GM19099 (cell line): ENCODE data around the gene ELOVL7.

Experiments
- POLR2A ChIP-seq: IDR thresholded peaks from 3 replicates; pipeline ENCODE4 v1.6.1; 2011; ENCODE audit warnings: low read depth; ENCODE audit not compliant: insufficient read length; ENCODE audit errors: extremely low read depth

ELOVL7 gene

GRCh38 chr5:60809891-60810425 is 34.1 kb downstream of the ELOVL7 start:
- TF ChIP-seq POLR2A, result no peak

GRCh38 chr5:60806591-60807243 is 37.4 kb downstream of the ELOVL7 start:
- TF ChIP-seq POLR2A, result no peak

DNA sequence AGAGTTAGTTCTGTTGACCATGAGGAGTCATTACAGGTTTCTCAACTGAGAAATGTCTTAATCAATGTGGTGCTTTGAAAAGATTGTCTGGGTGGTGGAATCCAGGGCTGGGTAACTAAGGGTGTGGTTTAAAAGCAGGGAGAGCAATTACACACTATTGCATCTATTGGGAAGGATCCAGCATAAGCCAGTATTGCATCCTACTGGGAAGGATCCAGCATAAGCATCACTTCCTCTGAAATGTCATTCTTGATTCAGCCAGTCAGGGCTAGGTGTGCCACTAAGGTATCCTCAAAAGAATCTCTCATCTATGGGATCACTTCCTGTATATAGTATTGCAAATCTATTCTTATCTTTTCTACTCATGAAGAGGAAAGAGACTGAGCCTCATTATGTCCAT is 38.6 kb downstream of the ELOVL7 start:
- TF ChIP-seq POLR2A, result no peak

GRCh38 chr5:60803712-60804111 is 40.4 kb downstream of the ELOVL7 start:
- TF ChIP-seq POLR2A, result no peak

DNA sequence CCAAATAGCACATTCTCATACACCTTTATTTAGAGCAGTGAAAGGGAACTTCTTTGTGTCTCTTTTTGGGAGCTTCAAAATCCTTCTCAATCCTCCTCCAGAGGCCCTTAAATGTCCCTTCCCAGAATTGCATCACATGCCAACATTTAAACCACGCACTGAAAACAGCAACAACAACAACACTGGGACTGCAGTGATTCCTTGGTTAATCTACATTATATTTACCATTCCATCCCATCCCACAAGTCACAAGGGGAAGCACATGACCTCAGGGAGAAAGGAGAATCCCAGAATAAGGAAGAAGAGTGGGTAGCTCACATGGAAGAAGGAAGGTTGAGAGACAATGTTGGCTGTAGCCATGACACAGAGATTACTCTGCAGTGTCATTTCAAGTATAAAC is 41.1 kb downstream of the ELOVL7 start:
- TF ChIP-seq POLR2A, result no peak

DNA sequence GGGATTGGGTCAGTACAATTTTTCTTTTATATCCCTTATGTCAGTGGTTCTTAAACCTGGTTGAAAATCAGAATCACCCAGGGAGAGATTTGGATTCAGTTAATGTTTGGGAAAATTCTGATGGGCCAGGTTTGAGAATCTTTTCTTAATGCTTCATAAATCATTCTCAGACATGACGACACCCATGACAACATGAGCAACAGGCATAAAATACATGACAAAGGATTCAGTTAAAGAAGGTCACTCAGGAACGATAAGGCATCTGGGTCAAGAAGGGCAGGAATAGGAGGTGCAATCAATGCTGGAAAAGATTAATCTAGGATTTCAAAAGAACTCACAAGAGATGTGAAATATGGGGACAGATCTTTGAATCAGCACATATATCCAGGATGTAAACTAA is 41.8 kb downstream of the ELOVL7 start:
- TF ChIP-seq POLR2A, result no peak

DNA sequence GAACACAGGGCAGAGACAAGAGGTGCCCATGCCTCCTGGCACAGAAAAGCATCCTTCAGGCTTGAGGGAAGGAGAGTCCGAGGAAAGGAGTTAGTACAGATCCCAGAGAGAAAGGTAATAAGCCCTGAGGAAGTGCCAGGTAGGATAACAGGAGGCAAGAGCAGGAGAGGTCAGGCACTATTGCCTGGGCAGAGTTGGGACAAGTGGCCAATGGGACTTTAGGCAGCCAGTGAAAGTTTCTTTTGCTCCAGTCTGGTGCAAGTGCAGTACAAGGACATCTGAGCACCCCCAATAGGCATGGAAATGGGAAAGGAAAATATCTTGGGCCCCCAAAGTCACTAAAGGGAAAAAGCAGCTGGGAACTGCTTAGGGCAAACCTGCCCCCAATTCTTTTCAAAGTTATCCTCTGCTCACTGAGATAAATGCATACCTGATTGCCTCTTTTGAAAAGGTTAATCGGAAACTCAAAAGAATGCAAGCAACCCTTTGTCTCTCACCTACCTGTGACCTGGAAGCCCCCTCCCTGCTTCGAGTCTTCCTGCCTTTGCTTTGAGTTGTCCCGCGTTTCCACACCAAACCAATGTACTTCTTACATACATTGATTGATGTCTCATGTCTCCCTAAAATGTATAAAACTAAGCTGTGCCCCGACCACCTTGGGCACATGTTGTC is 46.5 kb downstream of the ELOVL7 start:
- TF ChIP-seq POLR2A, result no peak

GRCh38 chr5:60794691-60795090 is 49.4 kb downstream of the ELOVL7 start:
- TF ChIP-seq POLR2A, result no peak

- TF ChIP-seq POLR2A, result no peak
These were observed 51.6 kb downstream of the ELOVL7 start for GRCh38 chr5:60792438-60792837.

GRCh38 chr5:60789551-60789950 is 54.5 kb downstream of the ELOVL7 start:
- no peak for TF ChIP-seq POLR2A

DNA sequence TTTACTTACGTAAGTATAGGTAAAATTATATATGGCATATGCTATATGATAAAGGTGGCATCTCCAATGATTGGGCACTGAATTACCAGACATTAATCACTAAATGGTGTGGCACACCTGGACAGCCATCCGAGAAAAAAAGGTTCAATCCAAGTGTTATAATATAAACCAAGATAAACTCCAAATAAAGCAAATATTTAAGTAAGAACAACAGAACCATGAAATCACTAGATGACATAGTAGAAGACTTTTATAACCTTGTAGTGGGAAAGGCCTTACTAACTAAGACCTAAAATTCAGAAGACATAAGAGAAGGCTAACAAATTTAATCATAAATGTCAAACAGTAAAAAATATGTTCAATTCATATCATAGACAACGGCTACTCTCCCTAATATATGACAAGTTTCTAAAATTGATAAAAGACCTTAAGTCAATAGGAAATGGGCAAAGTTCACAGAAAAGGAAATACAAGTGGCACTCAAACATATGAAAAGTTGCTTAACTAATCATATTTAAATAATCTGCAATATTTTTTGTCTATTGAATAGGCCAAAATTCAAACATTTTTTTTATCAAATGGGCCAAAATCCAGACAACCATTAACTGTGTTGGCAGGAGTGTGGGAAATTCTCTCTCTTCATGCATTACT is 55.1 kb downstream of the ELOVL7 start:
- TF ChIP-seq POLR2A, result no peak

DNA sequence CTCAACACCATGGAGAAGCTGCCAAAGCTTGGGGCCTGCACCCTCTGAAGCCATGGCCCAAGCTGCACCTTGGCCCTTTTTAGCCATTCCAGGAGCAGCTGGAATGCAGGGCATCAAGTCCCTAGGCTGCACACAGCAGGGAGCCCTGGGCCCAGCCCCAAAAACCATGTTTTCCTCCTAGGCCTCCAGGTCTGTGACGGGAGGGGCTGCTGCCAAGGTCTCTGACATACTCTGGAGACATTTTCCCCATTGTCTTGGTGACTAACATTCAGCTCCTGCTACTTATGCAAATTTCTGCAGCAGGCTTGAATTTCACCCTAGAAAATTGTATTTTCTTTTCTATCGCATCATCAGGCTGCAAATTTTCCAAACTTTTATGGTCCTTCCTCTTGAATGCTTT is 64.6 kb downstream of the ELOVL7 start:
- TF ChIP-seq POLR2A, result no peak

GRCh38 chr5:60776343-60776742 is 67.7 kb downstream of the ELOVL7 start:
- TF ChIP-seq POLR2A, result no peak

DNA sequence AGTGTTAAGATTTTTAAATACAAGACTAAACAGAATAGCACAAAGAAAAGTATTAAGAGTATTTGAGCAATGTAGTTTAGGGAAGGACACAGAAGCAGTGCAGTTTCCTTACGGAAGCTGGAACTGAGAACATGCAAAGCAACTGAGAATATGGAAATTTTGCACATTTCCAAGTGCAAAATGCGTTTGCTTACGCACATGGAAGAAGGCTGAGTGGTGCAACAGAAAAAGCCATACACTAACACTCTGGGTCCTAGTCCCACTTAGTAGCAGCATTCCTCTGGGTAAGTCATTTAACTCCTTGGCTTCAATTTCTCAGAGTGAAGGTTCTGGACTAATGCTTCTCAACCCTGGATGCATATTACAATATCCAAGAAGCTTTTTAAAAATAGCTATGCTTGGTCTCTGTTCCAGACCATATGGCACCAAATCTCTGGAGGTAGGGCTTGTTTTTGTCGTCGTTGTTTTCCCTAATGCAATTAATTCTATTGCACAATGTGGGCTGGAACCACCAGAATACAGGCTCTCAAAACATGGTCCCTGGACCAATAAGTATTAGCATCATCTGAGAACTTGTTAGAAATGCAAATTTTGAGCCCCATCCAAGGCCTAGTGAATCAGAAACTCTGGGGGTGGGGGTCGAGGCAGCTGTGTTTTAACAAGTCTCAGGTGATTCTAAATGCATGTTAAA is 78.9 kb downstream of the ELOVL7 start:
- no peak for TF ChIP-seq POLR2A

GRCh38 chr5:60763061-60763460 is 81.0 kb downstream of the ELOVL7 start:
- no peak for TF ChIP-seq POLR2A
